AML-193 (cell line): ENCODE data around the gene NT5C1A.

Experiments used
- DNase-seq, 2 experiments: peaks; one replicate each; lab custom pipeline; 2025; lab: John Stamatoyannopoulos, UW

The NT5C1A gene

DNA sequence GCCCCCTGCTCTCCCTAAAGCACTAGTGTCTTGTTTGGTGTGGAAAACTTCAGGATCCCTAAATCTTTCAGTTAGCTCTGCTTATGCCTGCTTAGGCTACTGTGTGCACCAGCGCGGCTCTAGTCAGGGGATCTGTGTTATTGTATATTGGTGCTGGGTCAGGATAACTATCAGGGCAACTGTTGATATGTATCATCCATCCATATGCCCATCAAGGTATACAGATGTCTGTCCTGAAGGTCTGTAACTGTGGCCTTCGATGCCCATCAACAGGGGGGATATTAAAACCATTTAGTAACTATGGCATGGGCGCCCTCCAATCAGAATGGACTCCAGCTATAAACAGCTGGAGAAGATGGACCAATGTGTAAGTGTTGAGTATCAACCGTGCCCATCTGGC is 12.4 kb downstream of the NT5C1A start:
- no peak for DNase-seq

DNA sequence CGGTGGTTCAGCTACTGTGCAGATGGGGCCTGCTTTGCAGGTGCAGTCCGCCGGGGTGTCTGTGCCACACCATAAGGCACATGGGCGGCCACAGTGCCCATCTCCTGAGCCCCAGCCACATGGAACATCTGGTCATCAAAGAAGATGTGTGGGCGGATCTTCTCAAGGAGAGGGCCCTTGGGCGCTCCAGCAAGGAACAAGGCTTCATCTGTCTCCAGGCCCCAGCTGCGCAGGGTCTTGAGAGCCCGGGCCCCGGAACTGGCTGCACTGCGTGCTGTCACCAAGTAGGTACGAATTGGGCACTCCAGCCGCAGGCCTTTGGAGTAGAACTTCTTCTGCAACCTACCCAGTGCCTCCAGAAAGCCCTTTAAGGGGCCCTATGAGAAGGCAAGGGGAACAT is 12.8 kb downstream of the NT5C1A start:
- DNase-seq, result no peak

DNA sequence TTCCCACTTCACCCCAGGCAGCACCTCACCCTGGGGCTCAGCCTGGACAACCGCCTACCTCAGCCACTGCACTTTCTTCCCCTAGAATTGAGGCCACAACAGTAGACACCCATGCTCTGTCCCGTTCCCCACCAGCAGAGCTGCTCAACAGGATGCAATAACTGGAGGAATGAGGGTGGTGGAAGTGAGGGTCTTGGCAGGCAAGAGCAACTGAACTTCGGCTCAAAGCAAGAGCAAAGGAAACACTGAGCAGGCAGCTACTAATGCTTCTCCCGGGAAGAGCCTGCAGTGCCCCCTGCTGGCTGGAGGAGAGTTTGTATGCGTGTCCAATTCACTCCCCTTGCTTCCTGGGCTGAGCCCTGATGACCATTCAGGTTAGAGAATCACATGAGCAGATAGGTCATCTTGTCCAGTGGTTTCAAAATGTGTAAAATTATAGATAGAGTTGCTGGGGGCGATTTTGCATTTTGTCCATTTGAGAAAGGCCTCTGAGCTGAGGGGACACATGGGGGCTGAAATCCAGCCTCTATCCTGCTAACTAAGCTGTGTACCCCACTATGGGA is 13.9 kb downstream of the NT5C1A start:
- peak; percentile 75 to 79 for DNase-seq

DNA sequence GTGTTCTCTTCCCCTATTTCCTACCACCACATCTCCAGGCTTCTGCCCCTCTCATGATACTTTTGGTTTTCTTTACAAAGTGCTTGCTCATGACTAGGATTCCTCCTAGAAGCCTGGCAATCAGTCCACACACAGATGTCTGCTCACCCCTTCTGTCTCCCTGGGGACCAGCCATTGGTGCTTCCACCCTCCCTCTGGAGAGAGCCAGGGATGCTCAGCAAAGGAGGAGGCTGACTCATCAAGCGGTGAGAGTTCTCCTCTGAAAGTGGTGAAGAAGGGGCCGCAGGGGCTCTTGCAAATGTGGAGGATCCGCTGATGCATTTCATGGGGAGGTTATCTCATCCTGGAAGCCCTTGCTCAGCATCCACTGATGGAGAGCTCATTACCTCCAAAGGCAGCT is 14.5 kb downstream of the NT5C1A start:
- DNase-seq, result no peak

GRCh38 chr1:39656391-39656790 is 15.5 kb downstream of the NT5C1A start:
- DNase-seq, result no peak

DNA sequence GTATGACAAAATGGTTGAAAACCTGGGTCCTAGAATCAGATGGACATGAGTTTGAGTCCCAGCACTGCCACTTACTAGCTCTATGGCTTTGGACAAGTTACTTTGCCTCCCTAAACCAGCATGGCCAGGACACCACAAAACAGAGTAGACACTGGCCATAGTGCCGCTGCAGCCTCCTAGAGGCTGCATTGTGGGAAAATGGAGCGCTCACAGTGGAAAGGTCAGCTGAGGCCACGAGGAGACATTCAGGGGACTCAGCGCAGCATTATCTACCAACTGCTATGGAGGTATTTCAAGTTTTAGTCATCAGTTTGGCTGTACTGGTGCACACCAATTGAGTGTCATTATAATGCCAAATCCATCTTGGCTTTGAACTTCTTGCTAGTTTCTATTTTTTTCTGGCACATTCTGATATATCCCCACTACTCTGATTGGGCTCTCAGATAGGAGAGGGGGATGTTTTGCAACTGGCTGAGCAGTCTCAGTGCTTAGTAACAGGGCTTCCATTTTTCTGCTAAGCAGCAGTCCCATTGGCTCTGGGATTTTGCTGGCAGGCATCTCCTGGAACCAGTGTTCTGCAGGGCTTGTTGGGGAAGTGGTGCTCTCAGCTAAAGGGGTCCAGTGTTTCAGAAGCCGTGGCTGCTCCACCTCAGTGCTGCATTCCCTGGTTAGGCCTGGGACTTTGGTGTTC is 16.2 kb downstream of the NT5C1A start:
- DNase-seq, result no peak

DNA sequence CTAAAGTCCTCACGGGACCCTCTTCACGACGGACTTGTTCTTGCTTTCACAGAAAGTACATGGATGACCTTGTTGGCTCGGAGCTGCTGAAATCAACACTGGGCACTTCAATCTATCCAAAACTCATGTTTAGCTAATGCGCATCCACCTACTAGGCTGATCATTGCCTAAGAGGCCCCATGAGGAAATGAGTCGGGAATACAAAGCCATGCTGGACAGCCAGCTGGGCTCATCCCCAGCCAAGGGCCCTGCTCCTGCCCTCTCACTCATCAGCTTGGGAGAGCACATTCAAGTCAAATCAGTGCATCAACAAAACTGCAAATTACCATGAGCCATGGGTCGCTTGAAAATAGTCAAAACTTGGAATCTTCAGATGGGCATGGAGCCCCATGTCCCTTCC is 17.6 kb downstream of the NT5C1A start:
- DNase-seq, result no peak

GRCh38 chr1:39653546-39654031 is 18.3 kb downstream of the NT5C1A start:
- DNase-seq, result peak; percentile 54 to 60

GRCh38 chr1:39652554-39652953 is 19.4 kb downstream of the NT5C1A start:
- no peak for DNase-seq

- no peak for DNase-seq
Measured at GRCh38 chr1:39652105-39652504, 19.8 kb downstream of the NT5C1A start.

- no peak for DNase-seq
Measured at GRCh38 chr1:39650431-39650830, 21.5 kb downstream of the NT5C1A start.

DNA sequence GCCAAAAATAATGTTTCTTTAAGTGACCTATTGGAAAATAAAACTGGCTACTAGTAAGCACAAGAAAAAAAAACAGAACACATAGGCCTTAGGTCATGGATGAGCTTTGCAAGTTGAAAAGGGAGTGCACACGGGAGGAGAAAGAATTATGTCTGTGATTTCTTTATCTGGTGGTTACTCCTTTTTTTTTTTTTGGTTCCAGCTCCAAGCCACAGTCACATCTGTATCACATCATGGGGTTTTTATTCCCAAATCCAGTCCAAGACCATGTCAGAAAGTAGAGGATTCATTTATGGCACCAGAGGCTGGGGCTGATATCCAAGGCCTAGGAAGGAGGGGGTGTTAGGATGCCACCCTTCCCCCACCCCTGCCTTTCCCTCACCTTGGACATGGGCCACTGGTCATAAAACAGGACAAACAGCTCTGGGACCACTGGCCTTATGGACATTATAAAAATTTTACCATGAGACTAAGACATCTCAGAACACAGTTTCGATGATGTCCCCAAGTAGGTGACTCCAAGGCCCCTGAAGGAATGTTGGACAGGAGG is 22.2 kb downstream of the NT5C1A start:
- no peak for DNase-seq

- DNase-seq, result peak in 1 of 2 experiments; percentile 13
Measured at GRCh38 chr1:39648496-39648895, 23.4 kb downstream of the NT5C1A start.

DNA sequence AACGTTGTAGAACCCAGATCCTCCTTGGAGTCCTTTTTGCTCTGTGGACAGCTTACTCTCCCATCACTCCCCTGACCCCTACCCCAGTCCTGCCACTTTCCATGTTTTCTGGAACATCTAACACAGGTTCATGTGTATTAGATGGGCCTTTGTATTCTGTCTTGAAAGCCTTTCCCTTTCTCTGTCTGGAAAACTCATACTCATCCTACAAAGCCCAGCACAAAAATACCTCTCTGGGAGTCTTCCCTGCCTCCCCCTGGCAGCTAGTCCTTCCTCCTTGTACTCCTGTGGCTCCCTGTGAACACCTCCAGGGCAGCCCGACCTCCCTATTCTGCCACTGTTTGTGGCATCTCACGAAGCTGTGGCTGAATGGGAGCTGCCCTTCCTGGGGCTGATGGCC is 24.7 kb downstream of the NT5C1A start:
- DNase-seq, result no peak

DNA sequence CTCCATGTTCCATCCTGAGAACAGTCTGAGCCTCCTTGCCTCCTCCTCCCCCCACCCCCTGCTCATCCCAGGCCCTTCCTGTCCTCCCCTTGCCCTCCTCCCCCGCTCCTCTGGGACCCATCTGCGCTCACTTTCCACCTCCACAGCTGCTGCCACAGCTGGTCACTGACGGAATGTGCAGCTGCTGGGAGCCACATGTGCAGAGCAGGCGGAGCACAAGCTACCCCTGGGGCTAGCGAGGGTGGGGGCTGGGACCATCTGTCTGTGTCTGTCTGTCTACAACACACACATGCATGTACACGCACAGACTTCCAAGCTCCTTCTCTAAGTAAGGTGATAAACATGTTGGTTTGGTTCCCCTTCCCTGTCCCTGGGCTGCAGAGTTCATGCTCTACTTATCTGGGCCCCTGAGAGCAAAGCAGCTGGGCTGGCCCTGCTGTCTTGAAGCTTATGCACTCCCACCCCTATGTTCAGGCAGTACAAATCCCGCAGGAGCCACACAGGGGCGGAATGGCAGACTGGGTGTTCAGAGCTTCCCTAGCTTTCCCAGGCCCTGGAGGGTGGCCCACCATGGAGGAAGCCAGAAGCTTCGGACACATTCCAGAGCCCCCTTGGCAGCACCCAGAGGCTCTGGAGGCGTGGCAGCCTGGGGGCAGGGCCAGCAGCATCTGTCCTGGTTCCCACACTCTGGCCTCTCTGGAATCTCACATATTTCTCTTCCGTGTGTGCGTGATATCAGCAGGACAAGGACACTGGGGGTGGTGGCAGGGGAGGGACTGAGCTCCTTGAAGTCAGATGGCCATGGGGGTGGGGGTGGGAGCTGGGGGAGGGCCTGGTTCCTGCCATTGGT is 25.4 kb downstream of the NT5C1A start:
- DNase-seq, result no peak

DNA sequence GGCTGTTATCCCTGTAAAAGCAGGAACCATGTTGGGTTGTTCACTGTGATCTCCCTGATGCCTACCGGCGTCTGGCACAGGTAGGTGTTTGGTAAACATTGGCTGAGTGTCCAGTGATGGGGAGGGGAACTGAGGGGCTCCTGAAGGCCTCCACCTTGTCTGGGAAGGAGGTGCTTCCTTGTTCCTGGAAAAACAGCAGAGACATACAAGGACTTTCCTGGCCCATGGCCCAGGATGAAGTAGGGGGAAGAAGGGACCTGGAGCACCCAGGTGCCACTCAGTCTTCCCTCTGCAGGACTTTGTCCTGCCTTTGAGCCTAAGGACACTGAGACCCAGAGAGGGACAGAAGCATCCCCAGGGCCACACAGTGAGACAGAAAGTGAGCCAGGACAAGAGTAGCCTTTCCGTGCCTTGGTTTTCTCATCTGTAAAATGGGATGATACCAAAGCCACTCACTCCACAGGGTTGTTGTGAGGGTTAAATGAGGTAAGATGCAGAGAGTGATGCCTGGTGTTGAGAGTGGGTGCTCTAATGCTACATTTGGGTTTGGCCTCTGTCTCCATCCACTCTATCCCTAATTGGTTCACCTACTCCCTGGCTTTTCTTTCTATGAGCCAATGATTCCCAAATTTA is 26.4 kb downstream of the NT5C1A start:
- DNase-seq, result no peak

DNA sequence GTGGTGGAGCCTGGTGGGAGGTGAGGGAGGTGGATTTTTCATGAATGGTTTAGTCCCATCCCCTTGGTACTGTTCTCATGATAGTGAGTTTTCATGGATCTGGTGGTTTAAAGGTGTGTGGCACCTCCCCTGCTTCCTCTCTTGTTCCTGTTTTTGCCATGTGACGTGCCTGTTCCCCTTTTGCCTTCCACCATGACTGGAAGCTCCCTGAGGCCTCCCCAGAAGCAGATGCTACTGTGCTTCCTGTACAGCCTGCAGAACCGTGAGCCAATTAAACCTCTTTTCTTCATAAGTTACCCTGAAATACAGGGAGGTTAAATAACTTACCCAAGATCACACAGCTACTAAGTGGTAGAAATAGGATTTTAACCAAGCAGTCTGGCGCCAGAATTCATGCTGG is 28.2 kb downstream of the NT5C1A start:
- DNase-seq, result no peak

- no peak for DNase-seq
Measured at GRCh38 chr1:39642796-39643195, 29.1 kb downstream of the NT5C1A start.

DNA sequence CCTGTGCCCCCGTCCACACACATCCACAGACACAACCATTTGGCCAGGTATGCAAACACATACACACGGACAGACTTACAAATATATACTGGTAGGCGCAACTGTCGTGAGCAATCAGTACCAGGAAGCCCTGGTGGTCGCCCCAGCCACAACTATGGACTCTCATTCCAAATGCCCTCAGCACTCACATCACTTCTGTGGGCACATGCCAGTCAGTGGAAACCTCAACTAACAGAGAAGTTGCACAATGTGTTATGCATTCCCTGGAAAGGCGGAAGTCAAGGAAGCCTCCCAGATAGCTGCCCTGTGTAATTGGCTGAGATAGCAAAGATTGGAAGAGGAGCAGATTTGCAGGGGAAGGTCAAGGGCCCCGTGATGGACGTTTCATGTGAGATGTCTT is 31.0 kb downstream of the NT5C1A start:
- DNase-seq, result no peak

DNA sequence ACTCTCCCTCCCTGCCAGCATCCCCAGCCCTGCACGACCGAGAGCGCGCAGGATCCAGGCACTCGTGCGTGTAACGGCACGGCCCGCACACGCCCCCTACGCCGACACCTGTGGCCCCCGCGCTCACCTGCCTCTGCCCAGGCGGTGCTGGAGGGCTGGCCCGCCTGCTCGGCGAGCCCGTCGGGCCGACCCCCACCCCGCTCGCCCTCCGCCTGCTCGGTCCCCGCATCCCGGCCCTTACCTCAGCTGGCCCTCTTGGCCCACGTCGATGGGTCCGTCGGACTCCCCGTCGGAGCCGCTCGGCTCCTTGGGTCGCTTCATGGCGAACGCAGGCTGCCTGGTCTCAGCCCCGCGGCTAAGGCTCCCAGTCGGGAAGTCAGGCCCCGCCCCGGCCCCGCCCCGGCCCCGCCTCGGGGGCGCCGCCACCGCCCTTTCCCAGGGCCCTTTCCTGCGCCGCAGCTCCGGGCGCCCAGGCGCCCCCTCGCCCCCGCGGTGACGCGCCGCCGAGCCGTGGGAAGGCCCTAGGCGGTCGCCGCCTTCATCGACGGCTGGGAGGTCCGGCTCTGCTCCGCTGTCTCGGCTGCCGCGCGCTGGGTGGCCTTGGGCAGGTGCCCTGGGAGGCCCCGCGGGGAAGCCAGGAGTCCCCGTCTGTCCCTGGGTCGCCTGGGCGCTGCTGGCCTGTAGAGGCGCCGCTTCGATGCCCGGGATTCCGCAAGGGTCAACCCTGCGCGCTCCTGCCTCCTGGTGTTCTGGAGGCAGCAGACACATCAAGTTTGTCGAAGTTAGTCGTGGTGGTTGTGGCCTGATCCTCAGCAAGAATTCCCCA is 32.4 kb downstream of the NT5C1A start, which contains the start of gene HEYL:
Gene HEYL (minus strand): TSS at position 339 of the 826 bp plus-strand sequence. CDS start 18 bp downstream, at position 321.
- DNase-seq, result peak; percentile 32 to 59

DNA sequence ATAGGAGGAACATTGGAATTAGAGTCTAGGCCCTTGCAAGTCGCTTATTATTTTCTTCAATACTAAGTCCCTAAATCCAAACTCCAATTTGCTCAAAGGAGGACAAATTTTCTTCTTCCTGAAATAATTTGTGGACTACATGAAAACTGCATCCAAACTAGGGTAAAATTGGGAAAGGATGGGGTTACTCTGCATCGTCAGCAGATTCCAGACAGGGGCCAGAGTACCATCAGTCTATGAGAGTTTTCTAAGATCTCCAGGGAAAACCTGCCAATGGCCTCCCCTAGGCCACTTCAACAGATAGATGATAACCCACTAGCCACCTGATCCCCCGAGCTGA is 33.0 kb downstream of the NT5C1A start:
- no peak for DNase-seq
